ENCODE results near the gene RGMA.

GRCh38 chr15:93121973-93122910 lies 33.2 kb upstream of the RGMA start:
- TF ChIP-seq CTCF (conservative IDR thresholded peaks at IDR 0.05 in 1 of 2, IDR thresholded peaks at IDR 0.05 in 1 of 2; ENCODE audit: low read depth in 1 of 2, low read length in 2 of 2) (no peak), EZH2 (IDR thresholded peaks at IDR 0.05; ENCODE audit: low read length, missing control alignments) (no peak)
